HG03565 (cell line): ENCODE measurements around the gene ZNF70.

Experiments
- ATAC-seq: cut with Tn5 transposase; IDR thresholded peaks from one replicate; pipeline ENCODE4 v1.9.1; 2021; ENCODE audit warnings: mild to moderate bottlenecking, moderate library complexity; ENCODE audit not compliant: unreplicated experiment

Gene ZNF70

DNA sequence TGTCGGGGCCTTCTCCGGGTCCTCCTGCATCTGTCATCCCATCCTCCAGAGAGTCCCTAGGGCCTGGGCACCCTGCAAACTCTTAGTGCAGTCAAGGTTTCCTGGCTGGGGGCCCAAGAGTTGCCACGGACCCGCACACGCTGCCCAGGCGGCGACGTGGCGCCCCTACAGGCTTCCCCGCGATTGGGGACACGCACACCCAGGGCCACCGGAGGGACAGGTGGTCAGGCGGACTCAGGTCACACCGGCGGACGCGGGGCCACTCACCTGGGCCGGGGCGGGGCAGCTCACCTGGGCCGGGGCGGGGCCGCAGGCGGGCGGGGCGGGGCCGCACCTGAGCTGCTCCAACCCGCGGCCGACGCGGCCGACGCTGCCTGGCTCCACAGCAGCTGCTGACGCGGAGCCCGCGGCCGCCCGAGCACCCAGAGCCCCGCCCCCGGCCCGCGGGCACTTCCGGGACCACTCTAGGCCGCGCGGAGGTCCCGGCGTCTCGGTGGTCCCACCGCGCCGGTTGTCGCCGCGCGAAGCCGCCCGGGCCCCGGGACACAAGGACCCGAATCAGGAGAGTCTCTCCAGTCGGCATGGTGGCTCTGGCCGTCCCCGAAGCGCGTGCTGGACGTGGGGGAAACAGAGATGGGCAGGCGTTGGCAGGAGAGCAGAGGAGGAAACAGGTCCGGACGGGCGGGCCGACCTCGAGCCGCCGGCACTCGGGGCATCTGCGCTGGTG lies at the start of gene ZNF70:
ZNF70 (minus strand) TSS at position 399 of the 727 bp plus-strand sequence. CDS start 5,972 bp downstream, outside the sequence.
- ATAC-seq, result peak; percentile 58

DNA sequence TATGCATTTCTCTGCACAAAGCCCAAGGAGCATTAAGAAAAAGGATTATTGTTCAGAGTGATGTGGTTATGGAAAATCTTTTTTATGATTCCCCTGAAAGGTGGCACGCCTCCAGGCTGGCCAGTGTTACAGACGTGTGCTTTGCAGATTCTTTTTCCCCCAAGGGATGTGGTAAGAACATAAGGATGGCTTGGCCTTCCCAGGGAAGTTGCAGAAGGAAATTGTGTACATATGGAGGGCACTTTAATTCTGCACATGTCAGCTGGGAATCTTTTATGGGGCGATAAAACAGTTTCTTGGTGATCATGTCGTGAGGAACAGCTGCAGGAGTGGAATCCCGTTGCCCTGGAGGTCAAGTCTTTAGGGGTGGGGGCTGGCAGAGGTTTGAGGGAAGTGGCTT lies 45.5 kb upstream of the ZNF70 start:
- ATAC-seq, result no peak

DNA sequence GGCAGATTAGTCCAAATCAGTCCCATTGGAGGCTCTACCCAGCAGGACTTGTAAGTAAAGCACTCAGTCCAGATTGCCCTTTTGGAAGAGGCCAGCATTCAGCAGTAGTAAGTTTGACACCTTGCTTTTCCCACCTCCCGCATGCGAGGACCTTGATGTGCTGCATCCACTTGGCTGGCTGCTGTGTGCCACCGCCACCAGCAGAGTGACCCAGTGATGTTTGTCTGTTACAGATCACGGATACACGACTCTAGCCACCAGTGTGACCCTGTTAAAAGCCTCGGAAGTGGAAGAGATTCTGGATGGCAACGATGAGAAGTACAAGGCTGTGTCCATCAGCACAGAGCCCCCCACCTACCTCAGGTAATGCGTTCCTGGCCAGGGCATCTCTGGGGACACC lies 42.4 kb upstream of the ZNF70 start:
- no peak for ATAC-seq

DNA sequence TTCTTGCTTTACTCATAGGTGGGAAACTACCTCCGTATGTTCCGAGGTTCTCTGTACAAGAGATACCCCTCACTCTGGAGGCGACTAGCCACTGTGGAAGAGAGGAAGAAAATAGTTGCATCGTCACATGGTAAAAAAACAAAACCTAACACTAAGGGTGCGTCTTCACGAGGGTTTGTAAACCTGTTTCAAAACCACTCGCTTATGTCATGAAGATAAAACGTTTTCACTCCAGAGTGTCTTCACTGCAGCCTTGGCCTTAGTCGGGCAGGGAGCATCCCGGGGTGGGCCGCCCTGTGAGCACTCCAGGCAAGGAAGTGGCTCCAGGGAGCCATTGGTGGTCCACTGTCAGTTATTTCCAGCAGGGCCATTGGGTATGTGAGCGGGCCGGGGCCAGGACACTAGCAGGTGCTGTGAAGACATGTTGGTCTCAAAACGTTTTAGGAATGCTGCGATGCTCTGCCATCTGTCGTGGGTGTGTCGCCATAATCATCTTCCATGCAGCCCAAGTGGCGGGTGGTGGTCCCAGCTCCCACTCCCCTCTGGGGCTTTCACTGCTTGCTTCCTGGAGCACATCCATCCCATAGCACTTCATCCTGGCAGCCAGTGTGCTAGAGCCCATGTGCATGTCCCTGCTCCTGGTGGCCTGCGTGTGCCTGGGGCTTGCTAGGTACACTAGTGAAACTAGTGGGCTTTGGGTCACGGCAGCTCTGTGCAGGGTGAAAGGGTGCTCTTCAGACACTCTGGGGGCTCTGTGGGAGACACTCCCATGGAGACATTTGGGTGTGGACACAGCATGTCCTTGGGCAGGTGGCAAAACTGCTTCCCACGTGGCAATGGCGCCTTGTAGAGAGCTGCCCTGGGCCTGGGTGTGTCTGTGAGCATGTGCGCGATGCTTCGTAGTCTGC lies 41.1 kb upstream of the ZNF70 start:
- ATAC-seq, result no peak

DNA sequence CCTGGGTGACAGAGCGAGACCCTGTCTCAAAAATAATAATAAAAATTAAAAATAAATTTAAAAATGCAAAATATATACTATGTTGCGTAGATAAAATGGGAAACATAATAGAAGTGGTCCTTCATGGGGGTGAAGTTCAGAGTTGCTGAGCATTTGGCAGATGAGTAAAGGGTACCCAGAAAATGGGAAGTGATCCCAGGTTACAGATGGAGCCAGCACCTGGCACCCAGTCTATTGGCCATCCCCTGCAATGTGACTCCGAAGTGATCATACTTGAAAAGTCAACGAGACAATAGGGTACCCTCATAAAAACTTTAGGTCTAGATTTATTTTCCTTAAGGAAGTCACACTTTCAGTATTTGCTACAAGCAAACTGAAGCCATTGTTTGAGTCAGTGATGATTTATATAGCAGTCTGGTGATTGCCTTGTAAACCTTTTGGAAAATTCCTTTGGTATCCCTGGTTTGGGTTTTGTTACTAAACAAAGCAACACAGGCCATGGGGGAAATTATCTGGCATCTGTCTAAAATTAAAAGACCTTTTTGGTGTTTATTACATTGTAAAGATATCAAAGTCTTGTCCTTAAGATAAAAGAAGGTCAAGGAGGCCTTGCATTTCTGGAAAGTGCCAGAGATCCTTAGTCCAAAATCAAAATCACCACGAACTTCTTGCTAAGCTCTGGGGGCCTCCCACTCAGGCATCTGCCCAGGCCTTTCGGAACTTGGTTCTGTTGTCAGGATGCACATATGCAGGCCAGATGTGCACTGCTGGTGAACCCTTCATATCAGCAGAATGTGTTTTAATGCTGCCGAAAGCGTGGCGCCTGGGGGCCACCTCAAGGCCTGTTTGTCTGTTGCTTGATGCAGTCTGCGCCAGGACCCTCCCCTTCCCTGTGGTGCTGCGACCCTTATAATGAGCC lies 40.2 kb upstream of the ZNF70 start:
- ATAC-seq, result no peak

DNA sequence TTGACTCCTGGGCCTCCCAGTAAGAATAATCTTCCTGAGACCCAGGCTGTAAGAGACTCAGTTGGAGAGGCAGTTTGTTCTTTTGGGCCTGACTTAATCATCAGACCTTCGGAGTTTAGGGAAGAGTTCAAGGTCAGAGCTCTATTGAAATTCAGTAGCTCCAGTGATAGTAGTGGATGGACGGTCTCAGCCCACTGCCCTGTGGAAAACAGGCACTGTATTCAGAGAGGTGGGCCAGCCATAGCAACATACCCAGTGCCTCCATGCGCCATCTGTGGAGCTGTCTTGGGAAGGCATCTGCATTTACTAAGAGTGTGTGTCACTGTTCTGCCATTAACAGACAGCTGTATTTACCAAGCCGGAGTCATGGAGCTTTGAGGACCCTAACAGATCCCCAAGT lies 38.7 kb upstream of the ZNF70 start:
- ATAC-seq, result no peak

DNA sequence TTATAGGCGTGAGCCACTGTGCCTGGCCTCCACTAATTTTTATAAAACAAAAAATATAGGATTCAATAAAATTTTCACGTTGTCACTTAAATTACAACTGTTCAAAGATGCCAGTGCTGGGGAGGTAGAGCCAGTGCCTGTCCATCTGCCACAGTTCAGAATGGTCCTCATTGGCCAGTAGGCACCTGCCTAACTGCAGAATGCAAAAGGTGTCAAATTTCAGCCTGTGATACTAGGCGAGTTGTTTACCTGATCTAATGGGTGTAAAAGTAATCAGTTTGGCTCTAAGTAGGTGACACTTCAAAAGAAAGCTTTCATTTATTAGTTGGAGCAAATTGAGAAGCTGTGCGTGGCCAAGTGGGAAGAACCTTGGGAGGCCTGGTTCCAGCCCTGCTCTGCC lies 38.2 kb upstream of the ZNF70 start:
- ATAC-seq, result no peak

DNA sequence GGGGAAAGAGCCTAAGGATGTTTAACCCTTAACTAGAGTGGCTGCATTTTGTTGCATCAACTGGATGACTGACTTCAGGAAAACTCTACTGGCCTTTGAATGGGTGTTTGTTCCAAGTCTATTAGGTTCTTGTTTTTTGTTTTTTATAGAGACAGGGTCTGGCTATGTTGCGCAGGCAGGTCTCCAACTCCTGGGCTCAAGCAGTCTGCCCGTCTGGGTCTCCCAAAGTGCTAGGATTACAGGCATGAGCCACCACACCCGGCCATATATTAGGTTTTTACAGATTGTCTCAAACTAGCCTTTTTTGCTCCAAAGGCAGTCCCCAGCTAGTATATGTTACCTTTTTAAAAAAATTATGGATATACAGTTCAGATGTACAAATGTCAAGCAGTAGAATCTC lies 37.0 kb upstream of the ZNF70 start:
- ATAC-seq, result no peak

DNA sequence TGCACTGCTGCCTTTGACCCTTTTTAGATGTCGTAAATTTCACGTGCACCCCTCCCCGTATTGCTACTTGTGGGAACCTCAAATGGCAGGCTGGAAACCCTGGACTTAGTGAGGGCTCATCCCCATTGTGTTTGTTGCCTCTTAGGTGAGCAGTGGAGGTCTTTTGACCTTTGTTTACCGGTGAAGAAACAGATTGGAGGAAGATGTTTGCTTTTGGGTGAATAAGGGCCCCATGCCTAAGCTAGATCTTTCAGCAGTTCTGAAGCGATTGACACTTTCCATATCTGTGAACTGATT lies 36.6 kb upstream of the ZNF70 start:
- peak; percentile 1 for ATAC-seq

DNA sequence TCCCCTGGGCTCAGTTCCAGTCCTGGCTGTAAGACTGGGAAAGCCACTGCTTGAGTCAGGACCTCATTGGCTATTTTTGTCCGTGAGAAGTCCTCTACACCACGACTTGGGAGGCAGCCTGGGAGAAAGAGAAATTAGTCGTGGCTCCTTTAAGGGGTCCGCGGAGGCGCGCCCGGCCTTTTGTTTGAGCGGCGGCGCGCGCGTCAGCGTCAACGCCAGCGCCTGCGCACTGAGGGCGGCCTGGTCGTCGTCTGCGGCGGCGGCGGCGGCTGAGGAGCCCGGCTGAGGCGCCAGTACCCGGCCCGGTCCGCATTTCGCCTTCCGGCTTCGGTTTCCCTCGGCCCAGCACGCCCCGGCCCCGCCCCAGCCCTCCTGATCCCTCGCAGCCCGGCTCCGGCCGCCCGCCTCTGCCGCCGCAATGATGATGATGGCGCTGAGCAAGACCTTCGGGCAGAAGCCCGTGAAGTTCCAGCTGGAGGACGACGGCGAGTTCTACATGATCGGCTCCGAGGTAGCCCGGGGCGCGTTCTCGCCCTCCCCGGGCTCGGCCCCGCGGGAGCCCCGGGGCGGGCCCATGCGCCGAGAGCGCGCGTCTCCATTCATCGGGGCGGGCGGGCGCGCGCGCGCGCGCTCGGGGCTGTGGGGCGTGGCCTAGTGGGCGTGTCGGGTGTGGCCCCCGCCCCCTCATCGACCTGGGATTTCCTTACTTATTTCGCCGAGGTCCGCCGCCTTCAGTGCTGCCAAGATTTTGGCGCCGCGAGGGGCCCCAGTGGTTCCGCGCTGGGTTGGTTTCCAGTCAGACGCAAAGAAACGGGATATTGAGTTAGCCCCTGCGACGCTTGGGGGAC lies 36.1 kb upstream of the ZNF70 start, which contains the start of gene SMARCB1:
SMARCB1 (plus strand) TSS at position 215 of the 848 bp plus-strand sequence; CDS start at position 419, 204 bp downstream.
- ATAC-seq, result peak; percentile 48

DNA sequence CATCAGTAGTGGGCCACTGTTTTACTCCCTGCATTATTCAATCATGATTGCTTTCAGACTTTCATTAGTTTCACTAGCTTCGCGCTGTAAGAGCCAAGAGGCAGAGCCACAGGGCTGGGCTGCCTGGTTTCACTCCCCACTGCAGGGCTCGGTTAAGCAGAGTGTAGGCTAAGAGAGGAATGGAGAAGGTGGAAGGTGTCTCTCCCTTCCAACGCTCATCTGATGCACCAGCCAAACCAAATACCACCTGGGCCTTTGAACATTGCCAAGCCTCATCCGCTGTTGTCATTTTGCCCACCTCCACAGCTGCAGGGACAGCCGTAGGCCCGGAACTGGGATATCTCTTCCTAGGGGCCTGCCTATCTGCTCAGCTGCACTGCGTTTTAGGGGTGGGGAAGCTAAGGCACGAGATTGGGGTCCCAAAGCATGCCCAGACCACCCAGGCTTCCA lies 35.4 kb upstream of the ZNF70 start:
- ATAC-seq, result peak; percentile 3

DNA sequence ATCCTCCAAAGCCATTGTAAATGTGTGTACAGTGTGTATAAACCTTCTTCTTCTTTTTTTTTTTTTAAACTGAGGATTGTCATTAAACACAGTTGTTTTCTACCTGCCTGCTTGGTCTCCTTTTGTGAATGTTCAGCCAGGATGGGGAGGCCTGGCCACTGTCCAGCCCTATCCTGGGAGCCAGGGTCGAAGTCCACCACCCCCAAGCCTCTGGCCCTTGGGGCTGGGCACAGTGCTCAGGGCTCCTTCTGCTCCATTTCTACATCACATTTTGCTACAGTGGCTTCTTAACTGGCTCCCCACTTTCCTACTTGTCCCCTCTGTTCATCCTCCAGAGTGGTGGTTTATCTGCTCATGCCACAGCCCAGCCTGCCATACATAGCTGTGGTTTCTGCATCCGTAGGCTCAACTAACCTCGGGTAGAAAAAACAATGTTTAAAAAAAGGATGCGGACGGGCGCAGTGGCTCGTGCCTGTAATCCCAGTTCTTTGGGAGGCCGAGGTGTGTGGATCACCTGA lies 33.4 kb upstream of the ZNF70 start:
- no peak for ATAC-seq

DNA sequence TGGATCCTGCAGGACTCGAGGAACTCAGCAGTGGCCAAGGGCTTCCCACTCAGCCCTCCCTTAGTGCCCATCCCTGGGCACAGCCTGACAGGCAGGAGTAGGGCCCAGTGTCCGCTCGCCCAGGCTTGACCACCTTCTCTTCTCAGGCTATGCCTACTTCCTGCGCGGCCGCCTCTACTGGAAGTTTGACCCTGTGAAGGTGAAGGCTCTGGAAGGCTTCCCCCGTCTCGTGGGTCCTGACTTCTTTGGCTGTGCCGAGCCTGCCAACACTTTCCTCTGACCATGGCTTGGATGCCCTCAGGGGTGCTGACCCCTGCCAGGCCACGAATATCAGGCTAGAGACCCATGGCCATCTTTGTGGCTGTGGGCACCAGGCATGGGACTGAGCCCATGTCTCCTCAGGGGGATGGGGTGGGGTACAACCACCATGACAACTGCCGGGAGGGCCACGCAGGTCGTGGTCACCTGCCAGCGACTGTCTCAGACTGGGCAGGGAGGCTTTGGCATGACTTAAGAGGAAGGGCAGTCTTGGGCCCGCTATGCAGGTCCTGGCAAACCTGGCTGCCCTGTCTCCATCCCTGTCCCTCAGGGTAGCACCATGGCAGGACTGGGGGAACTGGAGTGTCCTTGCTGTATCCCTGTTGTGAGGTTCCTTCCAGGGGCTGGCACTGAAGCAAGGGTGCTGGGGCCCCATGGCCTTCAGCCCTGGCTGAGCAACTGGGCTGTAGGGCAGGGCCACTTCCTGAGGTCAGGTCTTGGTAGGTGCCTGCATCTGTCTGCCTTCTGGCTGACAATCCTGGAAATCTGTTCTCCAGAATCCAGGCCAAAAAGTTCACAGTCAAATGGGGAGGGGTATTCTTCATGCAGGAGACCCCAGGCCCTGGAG lies 32.6 kb upstream of the ZNF70 start:
- ATAC-seq, result no peak

DNA sequence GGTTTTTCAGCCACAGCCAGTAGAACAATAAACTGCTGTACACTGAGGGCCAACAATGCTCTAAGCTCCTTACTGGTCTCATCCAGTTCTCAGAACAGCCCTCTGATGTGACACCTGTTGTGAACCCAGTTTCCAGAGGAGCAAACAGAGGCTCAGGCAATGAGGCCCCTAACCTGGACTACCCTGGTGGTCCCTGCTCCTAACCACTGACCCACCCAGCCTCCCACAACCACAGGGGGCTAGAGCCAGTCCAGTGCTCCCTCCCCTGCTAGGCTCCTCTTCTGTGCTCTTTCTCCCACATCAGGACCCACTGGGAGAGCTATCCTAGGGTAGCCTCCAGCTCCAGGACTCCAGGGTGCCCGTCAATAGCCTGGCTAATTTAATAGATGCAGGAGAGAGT lies 31.8 kb upstream of the ZNF70 start:
- no peak for ATAC-seq

DNA sequence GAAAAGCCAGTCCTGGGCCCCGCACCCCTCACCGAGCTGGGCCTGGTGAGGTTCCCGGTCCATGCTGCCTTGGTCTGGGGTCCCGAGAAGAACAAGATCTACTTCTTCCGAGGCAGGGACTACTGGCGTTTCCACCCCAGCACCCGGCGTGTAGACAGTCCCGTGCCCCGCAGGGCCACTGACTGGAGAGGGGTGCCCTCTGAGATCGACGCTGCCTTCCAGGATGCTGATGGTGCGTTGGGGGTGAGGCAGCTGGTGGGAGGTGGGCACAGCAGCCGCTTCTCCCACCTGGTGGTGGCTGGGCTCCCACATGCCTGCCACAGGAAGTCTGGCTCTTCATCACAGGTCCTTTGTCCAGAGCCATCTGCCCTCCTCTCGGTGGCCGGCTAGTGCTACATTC lies 31.3 kb upstream of the ZNF70 start:
- no peak for ATAC-seq

DNA sequence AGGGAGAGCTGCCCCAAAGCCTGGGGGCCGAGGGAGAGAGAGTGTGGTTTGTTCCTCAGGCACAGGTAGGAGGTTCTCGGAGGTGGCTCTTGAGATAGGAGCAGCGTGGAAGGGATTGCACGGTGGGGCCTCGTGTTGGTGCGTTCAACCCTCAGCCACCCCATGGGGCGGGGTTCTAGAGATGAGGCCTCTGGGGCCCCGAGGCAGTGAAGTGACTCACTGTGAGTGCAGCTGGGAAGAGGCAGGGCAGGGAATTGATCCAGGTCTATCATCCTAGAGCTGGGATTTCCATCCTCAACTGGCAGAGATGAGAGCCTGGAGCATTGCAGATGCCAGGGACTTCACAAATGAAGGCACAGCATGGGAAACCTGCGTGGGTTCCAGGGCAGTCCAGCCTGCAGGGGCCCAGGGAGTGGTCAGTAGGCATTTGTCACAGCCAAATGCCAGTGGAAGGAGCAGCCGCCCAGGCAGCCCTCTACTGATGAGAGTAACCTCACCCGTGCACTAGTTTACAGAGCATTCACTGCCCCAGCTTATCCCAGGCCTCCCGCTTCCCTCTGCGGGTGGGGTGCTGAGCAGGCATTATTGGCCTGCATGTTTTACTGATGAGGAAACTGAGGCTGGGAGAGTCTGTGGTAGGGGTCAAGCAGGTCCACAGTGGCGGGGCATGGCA lies 30.7 kb upstream of the ZNF70 start:
- ATAC-seq, result no peak

DNA sequence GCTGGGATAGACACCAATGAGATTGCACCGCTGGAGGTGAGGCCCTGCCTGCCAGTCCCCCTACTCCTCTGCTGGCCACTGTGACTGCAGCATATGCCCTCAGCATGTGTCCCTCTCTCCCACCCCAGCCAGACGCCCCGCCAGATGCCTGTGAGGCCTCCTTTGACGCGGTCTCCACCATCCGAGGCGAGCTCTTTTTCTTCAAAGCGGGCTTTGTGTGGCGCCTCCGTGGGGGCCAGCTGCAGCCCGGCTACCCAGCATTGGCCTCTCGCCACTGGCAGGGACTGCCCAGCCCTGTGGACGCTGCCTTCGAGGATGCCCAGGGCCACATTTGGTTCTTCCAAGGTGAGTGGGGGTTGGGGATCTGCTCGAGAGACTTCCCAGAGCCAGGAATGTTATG lies 30.2 kb upstream of the ZNF70 start:
- no peak for ATAC-seq

DNA sequence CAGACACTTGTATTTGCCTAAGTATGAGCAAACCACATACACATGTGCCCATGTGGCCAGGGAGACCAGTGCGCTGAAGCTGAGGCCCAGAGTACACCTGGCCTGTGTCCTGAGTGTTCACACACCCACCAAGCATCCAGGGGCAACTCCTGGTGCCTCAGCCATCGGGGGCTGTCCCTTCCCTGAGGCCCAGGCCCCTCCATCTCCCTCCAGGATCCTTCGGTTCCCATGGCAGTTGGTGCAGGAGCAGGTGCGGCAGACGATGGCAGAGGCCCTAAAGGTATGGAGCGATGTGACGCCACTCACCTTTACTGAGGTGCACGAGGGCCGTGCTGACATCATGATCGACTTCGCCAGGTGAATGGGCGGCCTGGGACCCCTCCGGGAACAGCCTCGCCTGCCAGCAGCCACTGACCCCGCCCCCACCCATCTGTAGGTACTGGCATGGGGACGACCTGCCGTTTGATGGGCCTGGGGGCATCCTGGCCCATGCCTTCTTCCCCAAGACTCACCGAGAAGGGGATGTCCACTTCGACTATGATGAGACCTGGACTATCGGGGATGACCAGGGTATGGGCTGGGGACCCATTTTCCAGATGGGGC lies 29.3 kb upstream of the ZNF70 start:
- no peak for ATAC-seq
